Smooth muscle cell (in vitro differentiated cells): ENCODE measurements around the gene DAAM1. TPM values are rescaled to one million over a fixed set of nuclear protein-coding genes. Genes with fewer than 3 reads are reported as not detected.

Source experiments
- DNase-seq: peaks from one replicate; lab custom pipeline; 2025; ENCODE audit not compliant: unreplicated experiment; lab: John Stamatoyannopoulos, UW
- H2AFZ ChIP-seq: fragments of 200-600 bp; sonication (generic); 2 replicates; pipeline ENCODE4 v1.6.0; 2016; ENCODE audit warnings: antibody characterized with exemption, low read depth, mild to moderate bottlenecking
- H3F3A ChIP-seq: fragments of 200-600 bp; sonication (generic); 2 replicates; pipeline ENCODE4 v1.6.0; 2017; ENCODE audit warnings: antibody characterized with exemption, low read depth
- H3K27ac ChIP-seq: fragments of 200-600 bp; sonication (generic); 2 replicates; pipeline ENCODE4 v1.5.1; 2016; ENCODE audit warnings: low read depth, mild to moderate bottlenecking
- H3K27me3 ChIP-seq: fragments of 200-600 bp; sonication (generic); 2 replicates; pipeline ENCODE4 v1.6.1; 2016; ENCODE audit warnings: low read depth, mild to moderate bottlenecking
- H3K36me3 ChIP-seq: fragments of 200-600 bp; sonication (generic); 2 replicates; pipeline ENCODE4 v1.5.1; 2016; ENCODE audit warnings: low read depth
- H3K4me1 ChIP-seq: fragments of 200-600 bp; sonication (generic); 2 replicates; pipeline ENCODE4 v1.5.1; 2016; ENCODE audit warnings: low read depth
- H3K4me2 ChIP-seq: fragments of 200-600 bp; sonication (generic); 2 replicates; pipeline ENCODE4 v1.6.0; 2016; ENCODE audit warnings: mild to moderate bottlenecking
- H3K4me3 ChIP-seq: fragments of 200-600 bp; sonication (generic); 2 replicates; pipeline ENCODE4 v1.5.1; 2016; ENCODE audit warnings: mild to moderate bottlenecking
- H3K79me2 ChIP-seq: fragments of 200-600 bp; sonication (generic); 2 replicates; pipeline ENCODE4 v1.6.0; 2016; ENCODE audit warnings: low read depth, mild to moderate bottlenecking
- H3K9ac ChIP-seq: fragments of 200-600 bp; sonication (generic); 2 replicates; pipeline ENCODE4 v1.6.0; 2016; ENCODE audit warnings: low read depth
- H3K9me3 ChIP-seq: fragments of 200-600 bp; sonication (generic); replicated peaks from 2 replicates; pipeline ENCODE4 v1.5.1; 2016; ENCODE audit warnings: low read depth
- H4K20me1 ChIP-seq: fragments of 200-600 bp; sonication (generic); 2 replicates; pipeline ENCODE4 v1.6.0; 2016; ENCODE audit warnings: low read depth
- CTCF ChIP-seq: fragments of 200-600 bp; sonication (generic); IDR thresholded peaks from 2 replicates; pipeline ENCODE4 v1.5.1; 2017; ENCODE audit warnings: borderline replicate concordance, mild to moderate bottlenecking, antibody characterized with exemption; ENCODE audit not compliant: insufficient read depth, poor library complexity, severe bottlenecking
- WGBS: methylation state at CpG from one replicate; pipeline ENCODE4 v1.1.7; 2016; ENCODE audit warnings: low lambda C conversion rate; 5-methylcytosine and 5-hydroxymethylcytosine counted together
- polyA plus RNA-seq: library from polyadenylated mRNA; unstranded; fragments of >200 nt; fragmentation: Nextera tagmentation; extraction: Ambion mirVana; gene quantifications from 2 replicates; pipeline ENCODE4 v1.2.1, GENCODE V29; 2016
- total RNA-seq: library from RNA; depleted of rRNA; stranded (reverse); fragments of >200 nt; gene quantifications from 2 replicates; pipeline ENCODE4 v1.2.3, GENCODE V29; 2014

The DAAM1 gene
- total and polyA plus RNA-seq, 2 experiments from 2014 or later: 10.9 to 46.4 TPM

GRCh38 chr14:59325906-59326305 lies 137.4 kb downstream of the DAAM1 start:
- H3K9me3 ChIP-seq: no peaks in the 10 kb centered on the region
- no peaks in the 10 kb centered on the region for H3F3A ChIP-seq
- no peak overlapping the region for H3K4me3 ChIP-seq
- H2AFZ ChIP-seq: no peak overlapping the region
- H3K9ac ChIP-seq: no peak overlapping the region
- no peak for DNase-seq
- WGBS: 91% methylated on average over 2 of the region's 2 CpGs
- TF ChIP-seq CTCF: no peak
- no peak overlapping the region for H3K4me2 ChIP-seq
- H3K27ac ChIP-seq: no peak overlapping the region
- H4K20me1 ChIP-seq: peaks cover 5% of the 10 kb centered on the region
- no peaks in the 10 kb centered on the region for H3K79me2 ChIP-seq
- peaks cover 16% of the 10 kb centered on the region for H3K36me3 ChIP-seq
- no peaks in the 10 kb centered on the region for H3K27me3 ChIP-seq
- peaks cover 10% of the 10 kb centered on the region for H3K4me1 ChIP-seq

GRCh38 chr14:59328454-59328853 lies 140.0 kb downstream of the DAAM1 start:
- no peak for TF ChIP-seq CTCF
- H3K79me2 ChIP-seq: no peaks in the 10 kb centered on the region
- 86% methylated on average over 4 of the region's 4 CpGs for WGBS

GRCh38 chr14:59330455-59330854 lies 142.0 kb downstream of the DAAM1 start:
- Histone ChIP-seq H4K20me1 (no peaks in the 10 kb centered on the region), H3K4me1 (peaks cover 24% of the 10 kb centered on the region), H3K4me2 (no peak overlapping the region), H3K27ac (no peak overlapping the region), H3K9me3 (no peaks in the 10 kb centered on the region), H3K9ac (no peak overlapping the region), H3K79me2 (no peaks in the 10 kb centered on the region), H3K4me3 (no peak overlapping the region), H2AFZ (no peak overlapping the region), H3F3A (no peaks in the 10 kb centered on the region), H3K36me3 (peaks cover 16% of the 10 kb centered on the region), H3K27me3 (no peaks in the 10 kb centered on the region)
- WGBS: 95% methylated on average over 5 of the region's 5 CpGs
- DNase-seq: no peak
- TF ChIP-seq CTCF: no peak

More at GRCh38 chr14:59328454-59328853, 140.0 kb downstream of the DAAM1 start:
- DNase-seq: no peak
- Histone ChIP-seq H2AFZ (no peak overlapping the region), H3F3A (no peaks in the 10 kb centered on the region), H3K27ac (no peak overlapping the region), H3K4me2 (no peak overlapping the region), H3K9ac (no peak overlapping the region), H3K4me3 (no peak overlapping the region), H3K27me3 (no peaks in the 10 kb centered on the region), H3K9me3 (no peaks in the 10 kb centered on the region), H3K4me1 (peaks cover 14% of the 10 kb centered on the region), H4K20me1 (no peaks in the 10 kb centered on the region), H3K36me3 (peaks cover 16% of the 10 kb centered on the region)

GRCh38 chr14:59331217-59331616 lies 142.8 kb downstream of the DAAM1 start:
- 55% methylated on average over 3 of the region's 3 CpGs for WGBS
- Histone ChIP-seq H3K9me3 (no peaks in the 10 kb centered on the region), H3K4me1 (peaks cover 31% of the 10 kb centered on the region), H3F3A (no peaks in the 10 kb centered on the region), H3K27me3 (no peaks in the 10 kb centered on the region), H3K79me2 (no peaks in the 10 kb centered on the region), H3K9ac (no peak overlapping the region), H3K4me3 (no peak overlapping the region), H3K27ac (no peak overlapping the region), H3K36me3 (peaks cover 12% of the 10 kb centered on the region), H4K20me1 (no peaks in the 10 kb centered on the region), H2AFZ (no peak overlapping the region), H3K4me2 (no peak overlapping the region)
- TF ChIP-seq CTCF: no peak
- DNase-seq: no peak
